Thyroid gland (tissue), 4 donors: ENCODE results near the gene CHMP1A. TPM values are rescaled to one million over a fixed set of nuclear protein-coding genes. Genes with fewer than 3 reads are reported as not detected.

ENCODE experiments used
- DNase-seq, 2 donors: peaks; one replicate each; pipeline ENCODE4 v3.0.0-alpha.2; 2019
- H3K27ac ChIP-seq, 3 donors: fragments of 200-600 bp; sonication (generic); 1 replicate in 2 of 3; 2 replicates in 1 of 3; pipeline ENCODE4 v1.5.1; 2016 to 2019; ENCODE audit warnings: mild to moderate bottlenecking in 1 of 3, moderate library complexity in 1 of 3
- H3K27me3 ChIP-seq: fragments of 200-600 bp; sonication (generic); one replicate; pipeline ENCODE4 v1.5.1; 2019
- H3K36me3 ChIP-seq, 2 donors: fragments of 200-600 bp; sonication (generic); one replicate each; pipeline ENCODE4 v1.5.1; 2016 to 2019
- H3K4me1 ChIP-seq, 2 donors: fragments of 200-600 bp; sonication (generic); one replicate each; pipeline ENCODE4 v1.5.1; 2017 to 2019
- H3K4me3 ChIP-seq, 3 donors: fragments of 200-600 bp; sonication (generic); replicated peaks in 1 of 3; 1 replicate in 2 of 3; 2 replicates in 1 of 3; pipeline ENCODE4 v1.5.1; 2016; ENCODE audit warnings: mild to moderate bottlenecking in 1 of 3
- H3K9me3 ChIP-seq: fragments of 200-600 bp; sonication (generic); one replicate; pipeline ENCODE4 v1.5.1; 2017
- CTCF ChIP-seq, 6 experiments: fragments of 200-600 bp in 3 of 6; fragments of 450-650 bp in 3 of 6; sonication (generic) in 3 of 6; IDR thresholded peaks; one replicate each; pipeline ENCODE4 v1.5.1; 2016 to 2019; ENCODE audit warnings: antibody characterized with exemption in 6 of 6, mild to moderate bottlenecking in 2 of 6, inconsistent platforms in 1 of 6, moderate library complexity in 1 of 6
- POLR2A ChIP-seq, 2 donors: fragments of 450-650 bp; IDR thresholded peaks; one replicate each; pipeline ENCODE4 v1.6.1; 2017; ENCODE audit warnings: antibody characterized with exemption in 2 of 2, mild to moderate bottlenecking in 2 of 2, moderate library complexity in 1 of 2
- WGBS, 2 donors: methylation state at CpG; one replicate each; pipeline ENCODE4 v1.1.5; 2017; 5-methylcytosine and 5-hydroxymethylcytosine counted together
- intact Hi-C: fragments of 100-400 bp; cut with DNase I; formaldehyde crosslinking; loops from one replicate; pipeline ENCODE4 v1.15.1; 2023
- total RNA-seq, 4 donors: library from RNA; depleted of rRNA; stranded (reverse); fragments of >200 nt; gene quantifications; one replicate each; pipeline ENCODE4 v1.2.3, GENCODE V29; 2016

CHMP1A gene
- total RNA-seq, 4 donors from 2014 or later: 66.8 to 95.1 (median 76.0) TPM

- no peaks in the 10 kb centered on the region for H3K9me3 ChIP-seq
- H3K27ac ChIP-seq: no peak overlapping the region
- H3K36me3 ChIP-seq: peaks cover 27 to 29% of the 10 kb centered on the region in 2 donors
- TF ChIP-seq POLR2A (IDR thresholded peaks at IDR 0.05): no peak
- no peak for TF ChIP-seq CTCF (IDR thresholded peaks at IDR 0.05)
- intact Hi-C loops: no loop called here
- 97 to 100% methylated on average over 20 to 22 of the region's 22 CpGs for WGBS, 2 donors
- DNase-seq: no peak
- no peaks in the 10 kb centered on the region for H3K27me3 ChIP-seq
- H3K4me1 ChIP-seq: peaks cover 0 to 5% of the 10 kb centered on the region in 2 donors
- no peak overlapping the region for H3K4me3 ChIP-seq
Measured at GRCh38 chr16:89646270-89646669, 11.2 kb downstream of the CHMP1A start.

DNA sequence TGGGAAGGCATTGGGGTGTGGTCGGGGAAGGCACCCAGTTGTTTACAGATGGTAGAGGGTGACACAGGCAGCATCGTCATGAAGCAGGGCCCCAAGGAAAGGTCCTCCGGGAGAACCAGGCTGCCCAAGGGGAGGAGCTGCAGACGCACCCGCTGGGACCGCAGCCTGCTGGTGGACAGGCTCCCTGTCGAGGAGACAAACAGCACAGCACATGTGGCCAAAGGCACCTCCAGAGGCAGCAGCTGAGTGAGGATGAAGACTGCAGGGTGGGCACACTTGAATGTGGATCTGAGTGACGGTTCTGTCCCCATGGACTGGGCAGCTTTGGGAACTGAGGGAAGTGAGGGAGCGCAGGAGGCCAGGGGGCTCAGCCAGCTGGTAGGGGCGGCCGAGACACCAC, 12.4 kb downstream of the CHMP1A start:
- DNase-seq: no peak
- Histone ChIP-seq H3K4me1 (peaks cover 0 to 10% of the 10 kb centered on the region in 2 donors), H3K27ac (no peak overlapping the region), H3K36me3 (peaks cover 27 to 29% of the 10 kb centered on the region in 2 donors), H3K4me3 (no peak overlapping the region), H3K27me3 (no peaks in the 10 kb centered on the region), H3K9me3 (no peaks in the 10 kb centered on the region)
- intact Hi-C loops: no loop called here
- 92 to 94% methylated on average over 9 to 11 of the region's 11 CpGs for WGBS, 2 donors
- TF ChIP-seq CTCF (IDR thresholded peaks at IDR 0.05) (no peak), POLR2A (IDR thresholded peaks at IDR 0.05) (no peak)

DNA sequence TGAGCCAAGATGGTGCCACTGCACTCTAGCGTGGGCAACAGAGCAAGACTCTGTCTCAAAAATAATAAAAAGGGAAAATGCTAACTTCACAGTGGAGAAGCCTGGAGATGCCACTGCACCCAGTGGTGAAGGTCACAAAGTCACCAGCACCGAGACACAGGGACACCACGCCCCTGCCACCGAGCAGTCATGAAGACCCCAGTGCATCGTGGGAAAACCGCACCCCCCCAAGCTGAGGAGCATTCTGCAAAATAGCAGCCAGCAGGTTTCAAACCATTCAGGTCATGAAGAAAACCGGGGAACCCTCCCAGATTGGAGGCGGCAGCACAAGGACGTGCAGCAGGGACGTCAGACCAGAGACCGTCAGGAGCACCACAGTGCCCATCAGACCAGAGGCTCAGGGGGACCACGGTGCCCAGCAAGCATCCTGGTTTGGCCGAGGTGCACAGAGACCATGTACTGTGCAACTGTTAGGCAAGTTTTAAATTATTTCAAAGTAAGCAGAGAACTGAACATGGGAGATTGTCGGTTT, 13.7 kb downstream of the CHMP1A start:
- no peaks in the 10 kb centered on the region for H3K27me3 ChIP-seq
- WGBS, 2 donors: 83 to 94% methylated on average over 14 of the region's 14 CpGs
- no peaks in the 10 kb centered on the region for H3K9me3 ChIP-seq
- no peak for DNase-seq
- no peak for TF ChIP-seq POLR2A (IDR thresholded peaks at IDR 0.05)
- TF ChIP-seq CTCF (IDR thresholded peaks at IDR 0.05): no peak
- intact Hi-C loops: no loop called here
- H3K4me3 ChIP-seq: no peak overlapping the region
- H3K4me1 ChIP-seq: peaks cover 0 to 10% of the 10 kb centered on the region in 2 donors
- peaks cover 27 to 29% of the 10 kb centered on the region in 2 donors for H3K36me3 ChIP-seq
- no peak overlapping the region for H3K27ac ChIP-seq

DNA sequence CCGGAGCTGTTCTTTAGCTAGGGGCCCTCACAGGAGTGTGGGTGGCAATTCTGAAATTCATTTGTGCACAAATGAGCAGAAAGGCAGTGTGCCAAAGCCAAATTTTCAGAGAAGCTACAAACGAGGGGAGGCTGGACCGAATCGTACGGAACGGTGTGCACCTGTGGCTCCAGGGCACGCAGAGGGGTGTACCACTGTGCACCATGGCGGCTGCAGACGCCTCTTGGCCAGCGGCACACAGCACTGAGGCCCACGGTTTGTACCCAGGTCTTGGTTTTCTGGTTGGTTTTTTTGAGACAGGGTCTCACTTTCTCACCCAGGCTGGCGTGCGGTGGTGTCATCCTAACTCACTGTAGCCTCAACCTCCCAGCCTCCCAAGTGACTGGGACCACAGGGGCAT, 14.9 kb downstream of the CHMP1A start:
- no peak for DNase-seq
- TF ChIP-seq CTCF (IDR thresholded peaks at IDR 0.05): no peak
- no peak for TF ChIP-seq POLR2A (IDR thresholded peaks at IDR 0.05)
- Histone ChIP-seq H3K27me3 (no peaks in the 10 kb centered on the region), H3K4me1 (peaks cover 0 to 10% of the 10 kb centered on the region in 2 donors), H3K36me3 (peaks cover 27 to 29% of the 10 kb centered on the region in 2 donors), H3K4me3 (no peak overlapping the region), H3K27ac (no peak overlapping the region), H3K9me3 (no peaks in the 10 kb centered on the region)
- intact Hi-C loops: no loop called here
- 80 to 87% methylated on average over 10 to 13 of the region's 13 CpGs for WGBS, 2 donors

DNA sequence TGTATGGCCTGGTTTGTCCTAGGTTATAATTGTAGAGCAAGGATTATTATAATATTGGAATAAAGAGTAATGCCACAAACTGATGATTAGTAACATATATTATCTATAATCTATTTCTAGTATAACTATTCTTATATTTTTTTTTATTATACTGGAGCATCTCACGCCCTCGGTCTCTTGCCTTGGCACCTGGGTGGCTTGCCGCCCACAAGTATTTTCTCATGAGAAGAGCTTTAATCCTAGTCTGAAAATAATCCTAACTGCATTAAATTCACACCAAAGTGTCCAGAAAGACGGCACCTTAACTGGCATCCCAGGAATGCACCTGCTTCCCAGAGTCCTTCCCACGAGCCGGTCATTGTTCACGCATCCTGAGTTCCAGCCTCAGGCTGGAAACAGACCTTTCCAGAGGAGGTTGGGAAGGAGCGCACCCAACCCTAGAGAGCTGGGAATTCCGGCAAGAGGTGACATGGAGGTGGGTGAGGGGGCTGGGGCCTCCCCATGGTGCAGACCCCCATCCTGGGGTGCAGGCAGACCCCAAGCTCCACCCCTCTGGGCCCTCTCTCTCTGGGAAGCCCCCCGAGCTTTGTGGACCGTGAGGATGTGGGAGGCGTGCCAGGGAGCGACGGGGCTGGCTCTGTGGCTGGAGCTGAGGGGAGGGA, 15.9 kb downstream of the CHMP1A start:
- Histone ChIP-seq H3K4me3 (no peak overlapping the region), H3K9me3 (no peaks in the 10 kb centered on the region), H3K4me1 (peaks cover 0 to 10% of the 10 kb centered on the region in 2 donors), H3K27ac (no peak overlapping the region), H3K27me3 (no peaks in the 10 kb centered on the region), H3K36me3 (peaks cover 19 to 21% of the 10 kb centered on the region in 2 donors)
- WGBS, 2 donors: 27 to 32% methylated on average over 9 to 13 of the region's 14 CpGs
- peak in 3 of 6 experiments; percentile 3 to 13 (median 4) for TF ChIP-seq CTCF (IDR thresholded peaks at IDR 0.05)
- no peak for TF ChIP-seq POLR2A (IDR thresholded peaks at IDR 0.05)
- intact Hi-C loops: no loop called here
- no peak for DNase-seq
